Endothelial cell (in vitro differentiated cells): Measurements from ENCODE around the gene RRM2. TPM values are rescaled to one million over a fixed set of nuclear protein-coding genes. Genes with fewer than 3 reads are reported as not detected.

Source experiments
- DNase-seq: peaks from one replicate; pipeline ENCODE4 v3.0.0; 2021; ENCODE audit warnings: low spot score
- H3K27ac Mint-ChIP-seq: one replicate; pipeline ENCODE4 v1.8.0; 2021; ENCODE audit warnings: mixed read lengths, inconsistent platforms; ENCODE audit not compliant: unreplicated experiment
- H3K27me3 Mint-ChIP-seq: one replicate; pipeline ENCODE4 v1.8.0; 2021; ENCODE audit warnings: mild to moderate bottlenecking, moderate library complexity, mixed read lengths, inconsistent platforms; ENCODE audit not compliant: unreplicated experiment
- H3K36me3 Mint-ChIP-seq: one replicate; pipeline ENCODE4 v1.8.0; 2021; ENCODE audit warnings: mild to moderate bottlenecking, low read depth, mixed read lengths, inconsistent platforms; ENCODE audit not compliant: unreplicated experiment
- H3K4me1 Mint-ChIP-seq: one replicate; pipeline ENCODE4 v1.8.0; 2021; ENCODE audit warnings: mild to moderate bottlenecking, mixed read lengths, inconsistent platforms; ENCODE audit not compliant: unreplicated experiment
- H3K4me3 Mint-ChIP-seq: one replicate; pipeline ENCODE4 v1.8.0; 2021; ENCODE audit warnings: mild to moderate bottlenecking, mixed read lengths, inconsistent platforms; ENCODE audit not compliant: unreplicated experiment
- H3K9me3 Mint-ChIP-seq: one replicate; pipeline ENCODE4 v1.8.0; 2021; ENCODE audit warnings: mixed read lengths, inconsistent platforms; ENCODE audit not compliant: unreplicated experiment
- total RNA-seq: library from RNA; stranded (reverse); fragmentation: NEBNext Ultra II Directional; extraction: Animal tissue kit (Norgen Biotek cat#: 25700); gene quantifications from one replicate; pipeline ENCODE4 v1.2.1, GENCODE V29; 2021; ENCODE audit not compliant: unreplicated experiment
- TF ChIP-seq, protein P1 (sequence below): fragments of 200-600 bp; sonication (generic); IDR thresholded peaks from one replicate; pipeline ENCODE4 v1.5.0; 2021; ENCODE audit warnings: antibody characterized with exemption; ENCODE audit not compliant: unreplicated experiment

The RRM2 gene
- total RNA-seq, 1 donor from 2014 or later: 18.7 TPM

DNA sequence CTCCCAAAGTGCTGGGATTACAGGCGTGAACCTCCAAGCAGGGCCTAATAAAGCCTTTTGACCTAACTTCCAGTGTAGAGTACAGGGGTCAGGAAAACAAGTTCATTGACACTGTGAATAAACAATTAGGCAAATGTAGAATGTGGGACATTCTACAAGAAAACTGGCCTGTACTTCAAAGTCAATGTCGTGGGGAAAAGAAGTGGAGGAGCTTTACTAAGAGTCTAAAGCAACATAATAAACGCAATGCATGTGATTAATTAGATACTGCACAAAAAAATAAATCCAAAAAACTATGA lies 3.6 kb upstream of the RRM2 start:
- no peak for DNase-seq
- no peak overlapping the region for H3K4me3 Mint-ChIP-seq
- H3K4me1 Mint-ChIP-seq: peaks cover 14% of the 10 kb centered on the region
- H3K36me3 Mint-ChIP-seq: no peaks in the 10 kb centered on the region
- TF ChIP-seq, protein P1, sequence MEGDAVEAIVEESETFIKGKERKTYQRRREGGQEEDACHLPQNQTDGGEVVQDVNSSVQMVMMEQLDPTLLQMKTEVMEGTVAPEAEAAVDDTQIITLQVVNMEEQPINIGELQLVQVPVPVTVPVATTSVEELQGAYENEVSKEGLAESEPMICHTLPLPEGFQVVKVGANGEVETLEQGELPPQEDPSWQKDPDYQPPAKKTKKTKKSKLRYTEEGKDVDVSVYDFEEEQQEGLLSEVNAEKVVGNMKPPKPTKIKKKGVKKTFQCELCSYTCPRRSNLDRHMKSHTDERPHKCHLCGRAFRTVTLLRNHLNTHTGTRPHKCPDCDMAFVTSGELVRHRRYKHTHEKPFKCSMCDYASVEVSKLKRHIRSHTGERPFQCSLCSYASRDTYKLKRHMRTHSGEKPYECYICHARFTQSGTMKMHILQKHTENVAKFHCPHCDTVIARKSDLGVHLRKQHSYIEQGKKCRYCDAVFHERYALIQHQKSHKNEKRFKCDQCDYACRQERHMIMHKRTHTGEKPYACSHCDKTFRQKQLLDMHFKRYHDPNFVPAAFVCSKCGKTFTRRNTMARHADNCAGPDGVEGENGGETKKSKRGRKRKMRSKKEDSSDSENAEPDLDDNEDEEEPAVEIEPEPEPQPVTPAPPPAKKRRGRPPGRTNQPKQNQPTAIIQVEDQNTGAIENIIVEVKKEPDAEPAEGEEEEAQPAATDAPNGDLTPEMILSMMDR: no peak
- no peak overlapping the region for H3K27ac Mint-ChIP-seq
- peaks cover 7% of the 10 kb centered on the region for H3K27me3 Mint-ChIP-seq
- no peaks in the 10 kb centered on the region for H3K9me3 Mint-ChIP-seq

DNA sequence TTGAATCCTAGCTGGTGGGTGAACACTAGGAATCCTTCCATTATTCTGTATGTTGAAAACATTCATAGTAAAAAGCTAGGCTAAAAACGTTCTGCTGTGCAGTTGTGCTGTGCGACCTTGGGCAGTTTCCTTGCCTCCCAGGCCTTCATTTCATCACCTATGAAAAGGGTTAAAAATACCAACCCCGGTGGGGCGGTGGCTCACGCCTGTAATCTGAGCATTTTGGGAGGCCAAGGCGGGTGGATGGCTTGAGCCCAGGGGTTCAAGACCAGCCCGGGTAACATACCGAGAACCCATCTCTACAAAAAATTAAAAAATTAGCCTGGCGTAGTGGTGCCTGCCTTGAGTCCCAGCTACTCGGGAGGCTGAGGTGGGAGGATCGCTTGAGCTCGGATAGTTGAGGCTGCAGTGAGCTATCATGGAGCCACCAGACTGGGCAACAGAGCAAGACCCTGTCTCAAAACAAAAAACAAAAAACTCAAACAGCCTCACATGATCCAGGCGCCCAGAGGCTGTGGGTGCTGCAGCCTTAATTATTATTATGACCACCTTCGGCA lies 2.9 kb upstream of the RRM2 start:
- Mint-ChIP-seq H3K27ac (no peak overlapping the region), H3K4me1 (peaks cover 16% of the 10 kb centered on the region), H3K4me3 (peak overlapping the region; percentile 89), H3K9me3 (no peaks in the 10 kb centered on the region), H3K27me3 (peaks cover 7% of the 10 kb centered on the region), H3K36me3 (no peaks in the 10 kb centered on the region)
- DNase-seq: no peak
- TF ChIP-seq, protein P1: no peak

DNA sequence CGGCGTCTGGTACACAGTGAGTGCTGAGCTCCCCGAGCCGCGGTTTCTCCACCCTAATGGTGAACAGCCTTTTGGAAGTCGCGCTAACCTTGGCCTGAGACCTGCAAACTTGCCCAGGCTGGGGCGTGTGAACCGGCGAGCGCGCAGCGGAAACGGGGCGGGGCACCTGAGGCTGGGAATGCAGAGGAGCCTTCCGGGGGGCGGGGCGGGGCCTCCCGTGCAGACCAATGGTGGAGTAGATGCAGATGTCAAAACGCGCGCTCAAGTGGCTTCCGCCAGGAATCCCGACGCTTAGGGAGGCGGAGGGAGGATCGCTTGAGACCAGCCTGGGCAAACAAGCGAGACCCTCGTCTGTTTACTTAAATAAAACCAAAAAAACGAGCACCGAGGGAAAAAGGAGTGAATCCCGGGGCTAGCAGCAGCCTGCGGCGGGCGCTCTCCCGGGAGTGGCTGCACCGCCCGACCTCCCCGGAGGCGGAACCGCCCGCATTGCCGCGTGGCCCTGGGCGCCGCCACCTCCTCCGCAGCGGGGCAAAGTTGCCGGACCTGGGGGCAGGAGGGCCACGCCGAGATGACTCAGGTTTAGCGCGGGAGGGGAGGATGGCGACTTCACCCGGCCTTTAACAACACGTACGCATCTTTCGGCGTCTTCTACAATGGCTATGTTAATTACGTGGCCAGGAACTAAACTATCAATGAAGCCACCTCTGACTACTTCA lies 2.2 kb upstream of the RRM2 start:
- Mint-ChIP-seq H3K4me1 (peaks cover 20% of the 10 kb centered on the region), H3K4me3 (peak overlapping the region; percentile 89), H3K36me3 (peaks cover 5% of the 10 kb centered on the region), H3K27ac (no peak overlapping the region), H3K9me3 (no peaks in the 10 kb centered on the region), H3K27me3 (peaks cover 7% of the 10 kb centered on the region)
- TF ChIP-seq, protein P1: no peak
- peak; percentile 77 for DNase-seq

DNA sequence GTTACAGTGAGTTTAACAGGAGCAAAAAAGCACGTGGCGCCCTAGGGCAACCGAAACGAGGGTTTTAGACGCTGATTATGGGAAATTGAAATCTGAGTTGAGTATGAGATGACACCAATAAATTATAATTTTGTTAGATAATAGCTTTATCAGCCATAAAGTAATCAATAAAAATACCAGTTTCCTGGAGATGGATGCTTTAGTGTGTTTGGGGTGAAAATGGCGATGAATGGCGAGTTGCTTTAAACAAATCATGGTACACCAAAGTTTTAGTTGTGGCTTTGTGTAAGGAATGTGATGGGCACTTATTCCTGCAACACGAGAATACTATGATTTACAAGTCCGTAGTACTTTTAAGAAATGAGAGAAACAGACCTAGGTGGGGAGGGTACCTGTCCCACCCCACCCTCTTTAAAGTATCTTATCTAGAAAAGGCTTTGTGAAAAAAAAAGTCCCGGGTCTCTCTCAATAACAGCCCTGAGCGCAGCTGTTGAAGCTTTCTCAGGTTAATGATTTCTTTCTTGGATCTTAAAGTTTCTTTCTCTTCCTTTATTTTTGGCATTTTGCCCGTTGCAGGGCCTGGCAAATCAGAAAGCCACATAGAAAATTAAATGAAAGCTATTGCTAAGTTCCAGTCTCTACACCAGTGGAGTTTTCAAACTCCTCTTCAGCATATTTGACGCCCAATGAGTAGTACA lies 1.5 kb upstream of the RRM2 start:
- H3K4me3 Mint-ChIP-seq: peak overlapping the region; percentile 82
- H3K9me3 Mint-ChIP-seq: no peaks in the 10 kb centered on the region
- DNase-seq: no peak
- H3K4me1 Mint-ChIP-seq: peaks cover 20% of the 10 kb centered on the region
- H3K27me3 Mint-ChIP-seq: peaks cover 7% of the 10 kb centered on the region
- H3K36me3 Mint-ChIP-seq: peaks cover 5% of the 10 kb centered on the region
- no peak overlapping the region for H3K27ac Mint-ChIP-seq
- TF ChIP-seq, protein P1: no peak

DNA sequence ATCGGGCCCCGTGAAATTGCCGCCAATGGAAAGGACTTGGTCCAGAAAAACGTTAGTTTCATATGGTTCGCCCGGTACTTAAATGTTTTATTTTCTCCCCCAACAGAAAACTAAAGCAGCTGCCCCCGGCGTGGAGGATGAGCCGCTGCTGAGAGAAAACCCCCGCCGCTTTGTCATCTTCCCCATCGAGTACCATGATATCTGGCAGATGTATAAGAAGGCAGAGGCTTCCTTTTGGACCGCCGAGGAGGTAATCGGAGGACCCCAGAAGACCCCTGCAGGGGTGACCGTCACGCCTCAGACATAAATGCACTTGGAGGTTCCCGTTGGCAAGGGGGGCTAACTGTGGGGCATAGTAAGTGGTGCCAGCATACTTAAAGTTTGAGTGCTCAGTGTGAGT lies 742 bp downstream of the RRM2 start:
- peaks cover 18% of the 10 kb centered on the region for H3K4me1 Mint-ChIP-seq
- TF ChIP-seq, protein P1: no peak
- H3K36me3 Mint-ChIP-seq: peaks cover 5% of the 10 kb centered on the region
- H3K27me3 Mint-ChIP-seq: peaks cover 7% of the 10 kb centered on the region
- no peaks in the 10 kb centered on the region for H3K9me3 Mint-ChIP-seq
- no peak overlapping the region for H3K27ac Mint-ChIP-seq
- DNase-seq: no peak
- peak overlapping the region; percentile 92 for H3K4me3 Mint-ChIP-seq
